Activated CD4-positive, alpha-beta T cell treated with anti-CD3 and anti-CD28 coated beads, Interleukin-2, Interleukin-4, amounts not matched to agents 100 ng/mL and 50 ng/mL, durations not matched to agents 16 hours and 8 hours (primary cell): ENCODE results near the gene DST.
A peak's percentile ranks its signal among the peaks of the same experiment; 100 is the strongest.
"Not testable (repeated sequence)": the region's sequence is repeated elsewhere in the genome, so short reads cannot be mapped to it uniquely, and the experiment has no call there.

Experiments used
- DNase-seq: peaks from one replicate; pipeline ENCODE4 v3.0.0-alpha.2; 2020; ENCODE audit warnings: low spot score

The DST gene

DNA sequence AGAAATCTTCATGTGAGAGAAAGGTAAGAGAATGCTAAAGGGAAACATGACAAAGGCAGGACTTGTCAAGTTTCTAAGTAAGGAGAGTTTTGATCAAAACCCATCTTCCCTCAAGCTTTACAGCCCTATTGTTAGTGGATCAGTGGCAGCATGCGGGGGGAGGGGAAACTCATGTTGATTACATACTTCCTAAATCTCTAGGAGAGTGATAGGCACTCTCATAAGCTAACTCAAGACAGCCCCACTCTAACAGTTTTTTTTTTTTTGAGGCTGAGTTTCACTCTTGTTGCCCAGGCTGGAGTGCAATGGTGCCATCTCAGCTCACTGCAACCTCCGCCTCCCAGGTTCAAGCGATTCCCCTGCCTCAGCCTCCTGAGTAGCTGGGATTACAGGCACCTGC lies 18.6 kb upstream of the DST start:
- not testable (repeated sequence) for DNase-seq

DNA sequence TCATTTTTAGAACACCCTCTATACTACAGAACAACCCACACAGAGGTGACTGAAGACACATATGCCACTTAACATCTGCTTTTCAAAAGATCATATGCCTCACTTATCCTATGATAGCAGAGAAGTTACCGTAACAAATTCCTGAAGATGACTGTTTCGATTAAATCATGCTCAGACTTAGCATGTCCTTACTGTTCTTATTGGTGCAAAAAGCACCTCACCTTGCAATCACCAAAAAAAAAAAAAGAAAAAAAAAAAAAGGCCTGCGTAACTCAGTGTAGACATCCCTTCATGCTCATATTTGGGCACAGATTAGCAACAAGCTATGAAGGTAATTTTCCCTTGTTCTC lies 17.7 kb upstream of the DST start:
- no peak for DNase-seq

DNA sequence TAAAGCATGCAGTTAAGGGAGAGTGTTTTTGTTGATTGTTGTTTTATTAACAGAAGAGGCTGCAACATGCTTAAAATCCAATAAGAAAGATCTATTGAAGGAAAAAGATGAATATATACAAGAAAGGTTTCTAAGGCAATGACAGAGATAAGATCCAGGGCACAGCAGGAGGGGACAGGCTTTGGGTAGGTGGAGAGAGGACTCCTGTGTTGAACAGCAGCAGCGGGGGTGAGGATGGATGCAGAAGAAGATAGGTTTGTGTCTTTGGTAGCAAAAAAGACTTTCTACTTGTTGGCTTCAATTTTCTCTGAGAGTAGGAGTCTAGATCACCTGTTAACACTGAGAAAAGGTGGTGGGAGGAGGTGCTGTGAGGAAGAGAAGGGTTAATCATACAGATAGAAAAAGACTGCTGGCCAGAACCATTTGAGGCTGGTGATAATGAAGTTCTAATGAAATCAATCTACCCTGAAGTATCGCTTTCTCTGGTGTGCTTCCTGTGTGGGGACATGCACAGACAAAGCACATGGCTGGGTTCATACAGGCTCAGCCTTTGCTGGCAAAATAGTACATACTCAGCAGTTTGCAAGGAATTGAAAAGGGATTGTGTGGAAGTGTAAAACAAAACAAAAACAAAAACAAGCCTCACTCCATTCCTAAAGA lies 17.2 kb upstream of the DST start:
- DNase-seq: no peak

DNA sequence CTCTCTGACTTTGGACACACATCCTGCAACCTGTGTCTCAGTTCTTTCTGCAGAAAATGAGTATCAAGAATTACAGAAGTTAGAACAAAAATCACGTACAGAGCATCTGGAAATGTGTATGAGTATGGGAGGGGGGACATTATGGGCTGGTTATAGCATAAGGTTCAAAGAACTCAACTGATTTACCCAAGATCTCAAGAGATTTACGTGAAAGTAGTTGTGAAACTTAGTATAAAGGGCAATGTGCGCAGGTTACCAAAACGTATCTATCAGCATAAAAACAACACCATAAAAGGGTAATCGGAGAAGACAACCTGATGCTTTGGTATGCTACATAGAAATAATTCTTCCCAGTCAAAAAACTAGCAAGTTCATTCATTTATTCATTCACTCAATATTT lies 15.6 kb upstream of the DST start:
- no peak for DNase-seq

DNA sequence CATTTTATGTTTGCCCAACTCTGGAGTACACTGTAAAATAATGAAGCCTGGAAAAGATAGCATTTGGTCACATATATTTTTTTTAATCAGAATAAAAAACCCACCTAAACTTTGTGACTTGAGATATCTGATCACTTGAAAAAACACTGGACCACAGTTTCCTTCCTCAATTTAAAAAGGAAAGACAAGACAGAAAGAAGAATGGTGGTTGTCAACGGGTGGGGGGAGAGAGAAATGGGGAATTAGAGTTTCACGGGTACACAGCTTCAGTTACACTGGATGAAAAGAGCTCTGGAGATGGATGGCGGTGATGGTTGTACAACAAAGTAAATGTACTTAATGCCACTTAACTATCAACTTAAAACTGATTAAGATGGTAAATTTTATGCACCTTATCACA lies 14.7 kb upstream of the DST start:
- DNase-seq: no peak

DNA sequence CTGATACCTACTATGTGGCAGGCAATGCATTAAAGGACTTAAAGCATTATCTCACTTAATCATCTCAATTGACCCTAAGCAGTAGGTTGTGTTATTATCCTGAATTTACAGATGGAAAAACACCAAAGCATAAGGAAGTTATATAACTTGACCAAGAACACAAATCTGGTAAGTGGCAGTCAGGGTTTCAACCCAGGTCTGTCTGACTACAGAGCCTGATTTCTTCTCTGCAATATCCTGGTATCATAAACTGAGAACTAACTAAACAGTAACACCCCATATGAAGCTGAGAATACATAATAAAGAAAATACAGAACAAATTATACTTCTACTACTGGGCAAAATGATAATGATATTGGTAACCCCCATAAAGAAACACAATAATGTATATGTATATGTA lies 13.8 kb upstream of the DST start:
- DNase-seq: no peak

DNA sequence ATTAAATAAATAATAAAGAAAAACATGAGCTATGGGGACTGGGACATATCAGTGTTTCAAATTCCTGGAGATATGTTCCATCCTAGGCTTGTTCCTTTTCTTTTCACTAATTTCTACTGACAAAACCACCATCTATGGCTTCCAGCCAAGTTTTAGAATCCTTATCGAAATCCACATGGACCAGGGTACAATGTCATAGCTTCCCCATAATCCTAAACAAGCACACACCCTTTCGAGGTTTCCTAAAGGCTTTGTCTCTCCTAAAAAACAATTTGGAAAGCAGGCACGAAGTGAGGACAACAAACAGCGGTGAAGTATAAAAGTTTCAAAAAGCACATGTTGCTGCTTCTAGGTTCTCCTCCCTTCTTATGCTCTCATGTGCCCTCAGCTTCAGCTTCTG lies 13.3 kb upstream of the DST start:
- no peak for DNase-seq

DNA sequence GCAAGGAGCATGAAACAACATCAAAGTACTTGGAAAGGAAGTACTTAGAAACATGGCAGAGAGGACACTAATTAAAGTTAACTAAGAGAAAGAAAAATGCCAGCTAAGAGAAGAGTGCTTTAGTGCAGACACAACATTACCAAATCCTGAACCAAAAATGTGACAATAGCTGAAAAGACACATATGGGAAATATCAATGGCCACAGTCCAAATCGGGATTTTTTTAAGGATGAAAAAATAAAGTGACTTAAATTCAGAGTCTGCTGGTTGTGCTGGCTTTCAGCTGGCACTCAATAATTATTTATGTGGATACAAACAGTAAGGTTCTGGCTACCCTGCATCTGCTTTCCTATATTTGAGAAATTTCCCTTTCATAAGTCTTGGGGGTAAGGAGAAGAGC lies 12.6 kb upstream of the DST start:
- DNase-seq: no peak

DNA sequence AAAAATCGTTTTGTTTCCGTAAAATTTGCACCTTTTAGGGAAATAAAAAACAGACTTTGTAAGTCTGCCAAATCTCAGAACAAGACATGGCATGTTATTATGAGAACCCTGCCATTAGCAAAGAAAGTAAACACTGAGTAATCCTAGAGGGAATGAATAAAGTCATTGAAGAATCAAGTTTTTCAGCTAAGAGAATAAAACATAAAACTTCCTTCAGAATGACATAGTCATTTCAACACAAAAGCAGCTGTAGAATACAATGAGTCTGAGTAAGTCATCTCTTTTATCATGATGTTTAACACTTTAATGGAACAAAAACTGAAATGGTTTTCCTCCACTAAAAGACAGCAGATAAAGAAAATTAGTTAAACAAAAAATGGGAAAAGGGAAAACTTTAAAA lies 10.3 kb upstream of the DST start:
- no peak for DNase-seq

DNA sequence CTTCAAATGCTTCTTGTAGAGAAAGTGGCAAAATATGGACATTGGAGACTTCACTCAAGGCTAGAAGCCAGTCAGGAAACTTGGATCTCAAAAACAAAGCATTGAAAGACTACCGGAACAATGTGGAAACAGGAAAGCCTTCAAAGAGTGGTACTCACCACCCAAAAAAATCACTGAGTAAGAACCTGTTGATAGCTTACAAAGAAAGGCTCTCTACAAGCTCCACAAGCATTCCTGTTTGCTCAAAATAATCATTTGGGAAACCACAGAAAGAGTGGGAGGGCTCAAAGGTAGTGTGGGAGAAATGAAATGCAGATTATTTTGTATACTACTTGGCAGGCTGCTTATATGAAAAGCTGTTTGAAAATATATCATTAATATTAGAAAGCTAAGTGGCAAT lies 9.5 kb upstream of the DST start:
- DNase-seq: no peak

DNA sequence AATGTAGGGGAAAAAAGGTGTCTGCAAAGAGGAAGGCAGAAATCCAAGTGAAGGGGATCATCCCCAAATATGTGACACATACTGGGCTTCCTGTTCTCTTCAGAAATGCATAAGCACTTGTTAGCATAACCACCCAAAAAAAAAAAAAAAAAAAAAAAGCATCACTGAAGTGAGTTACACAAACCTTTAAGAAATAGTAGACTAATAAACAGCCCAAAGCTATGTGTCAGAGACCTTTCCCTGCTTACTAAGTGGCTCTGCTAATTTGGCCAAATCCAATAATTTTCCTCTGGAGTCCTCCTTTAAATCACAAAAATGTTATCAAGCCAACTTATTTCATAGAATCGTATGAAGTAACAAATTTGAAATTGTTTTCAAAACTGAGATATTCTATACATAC lies 7.5 kb upstream of the DST start:
- no peak for DNase-seq

DNA sequence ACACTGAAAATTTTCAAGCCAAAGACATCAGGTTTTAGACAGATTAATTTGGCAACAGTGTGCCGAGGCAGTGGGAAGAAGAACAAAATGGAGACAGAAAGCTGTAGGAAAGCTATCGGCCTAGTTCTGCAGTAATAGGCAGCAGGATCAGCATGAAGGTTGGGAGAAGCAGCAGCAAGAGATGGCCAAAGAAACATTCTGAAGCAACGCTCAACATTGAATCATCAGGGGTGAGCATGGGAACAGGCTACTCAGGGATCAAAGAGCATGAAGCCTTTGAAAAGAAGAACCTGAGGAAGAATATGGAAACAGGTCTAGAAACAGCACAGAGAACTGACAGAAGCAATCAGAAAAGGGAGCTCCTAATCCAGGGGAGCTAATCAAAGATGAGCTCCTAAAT lies 7.1 kb upstream of the DST start:
- DNase-seq: no peak

DNA sequence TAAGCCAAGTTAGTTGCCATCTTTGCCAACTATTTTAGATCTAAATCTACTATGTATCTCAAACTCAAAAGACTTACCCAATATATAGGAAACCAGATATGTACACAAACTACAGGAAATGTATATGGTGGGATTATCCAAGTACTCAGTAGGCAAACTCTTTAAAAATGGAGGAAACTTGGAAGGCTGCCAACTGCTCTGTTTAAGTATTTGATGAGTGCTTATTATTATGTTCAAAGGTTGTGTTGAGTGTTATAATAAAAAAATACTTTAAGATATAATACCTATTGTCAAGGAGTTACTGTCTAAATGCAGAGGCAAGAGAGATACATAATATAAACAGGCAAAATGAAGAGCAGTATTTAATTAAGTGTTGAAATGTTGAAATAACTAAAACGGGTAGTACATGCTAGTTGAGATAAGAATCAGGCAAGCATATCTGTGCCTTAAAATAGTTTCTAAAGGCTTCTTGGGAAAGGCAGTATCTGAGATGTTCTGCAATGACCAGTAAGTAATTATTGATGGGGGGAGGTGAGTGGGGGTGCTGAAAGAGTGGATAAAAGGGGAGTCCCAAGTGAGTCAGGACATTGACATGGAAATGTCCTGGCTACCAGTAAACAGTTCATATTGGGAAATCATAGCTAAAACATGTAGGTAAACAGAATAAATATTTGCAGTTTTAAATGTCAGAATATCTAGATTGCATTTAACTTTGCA lies 6.5 kb upstream of the DST start:
- no peak for DNase-seq

DNA sequence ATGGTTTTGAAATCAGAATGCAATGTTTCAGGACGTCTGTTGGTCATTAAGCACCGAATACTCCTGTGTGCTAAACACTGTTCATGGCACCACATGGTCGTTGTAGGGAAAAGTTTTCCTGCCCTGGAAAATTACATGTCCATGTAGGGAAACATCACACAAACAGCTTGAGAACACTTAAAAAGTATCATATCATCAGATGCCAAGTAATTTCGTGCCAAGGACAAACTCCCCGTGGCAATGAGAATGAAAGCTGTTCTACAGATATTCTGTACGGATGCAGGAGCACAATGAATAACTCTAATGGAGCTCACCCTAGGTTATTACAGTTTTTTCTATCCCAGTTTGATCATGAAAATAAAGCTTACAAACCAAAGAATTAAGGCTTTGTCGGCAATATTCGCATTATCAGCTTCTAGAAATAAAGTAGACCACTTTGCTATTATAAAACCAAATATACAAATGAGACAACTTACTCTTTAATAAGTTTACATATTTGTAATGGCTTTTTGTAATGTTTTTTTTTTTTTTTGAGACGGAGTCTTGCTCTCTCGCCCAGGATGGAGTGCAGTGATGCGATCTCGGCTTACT lies 4.6 kb upstream of the DST start:
- DNase-seq: no peak

DNA sequence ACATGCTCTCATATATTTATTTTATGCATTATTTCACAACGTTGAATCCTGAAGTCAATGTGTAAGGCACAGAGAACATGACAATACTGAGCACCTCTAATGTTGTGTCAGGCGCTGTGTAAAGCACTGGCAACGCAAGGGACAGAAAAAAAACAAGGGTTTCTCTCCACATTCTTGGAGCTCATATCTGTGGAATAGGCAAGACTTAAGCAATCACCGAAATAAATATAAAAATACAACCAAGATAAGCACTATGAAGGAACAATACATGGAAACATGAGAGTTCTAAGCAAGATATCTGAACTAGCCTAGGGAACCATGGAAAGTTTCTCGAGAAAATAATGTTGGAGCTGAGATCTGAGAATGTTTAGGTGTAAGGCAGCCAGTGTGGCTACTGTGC lies 1.7 kb upstream of the DST start:
- DNase-seq: no peak

DNA sequence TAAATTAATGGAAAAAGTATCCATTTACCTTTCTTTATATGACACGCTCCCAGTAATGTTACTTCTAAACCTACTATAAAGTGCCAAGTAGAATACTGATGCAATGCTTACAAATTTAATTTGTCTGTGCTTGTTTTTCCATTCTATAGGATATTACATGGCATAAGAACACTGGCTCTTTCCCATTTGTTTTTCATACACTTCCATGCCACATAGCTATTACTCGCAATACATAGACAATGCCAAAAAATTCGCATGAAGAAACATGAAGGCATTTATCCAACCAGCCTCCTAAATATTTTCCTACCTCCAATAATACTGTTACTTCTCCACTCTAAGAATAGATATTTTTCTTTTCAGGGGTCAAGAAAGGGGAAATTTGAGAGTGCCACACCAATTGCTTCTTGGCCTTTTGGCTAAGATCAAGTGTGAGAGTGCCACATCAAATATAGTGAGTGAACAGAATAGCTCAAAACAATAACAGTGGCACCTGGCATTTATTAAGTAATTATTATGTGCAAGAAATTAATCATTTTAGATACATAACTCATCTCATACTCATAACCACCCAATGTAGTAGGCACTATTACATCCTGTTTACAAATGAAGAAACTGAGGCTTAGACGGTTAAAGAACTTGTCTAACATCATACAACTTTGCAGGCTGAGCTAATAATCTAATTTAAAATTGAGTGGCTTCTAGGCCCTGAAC lies 845 bp upstream of the DST start:
- DNase-seq: no peak

DNA sequence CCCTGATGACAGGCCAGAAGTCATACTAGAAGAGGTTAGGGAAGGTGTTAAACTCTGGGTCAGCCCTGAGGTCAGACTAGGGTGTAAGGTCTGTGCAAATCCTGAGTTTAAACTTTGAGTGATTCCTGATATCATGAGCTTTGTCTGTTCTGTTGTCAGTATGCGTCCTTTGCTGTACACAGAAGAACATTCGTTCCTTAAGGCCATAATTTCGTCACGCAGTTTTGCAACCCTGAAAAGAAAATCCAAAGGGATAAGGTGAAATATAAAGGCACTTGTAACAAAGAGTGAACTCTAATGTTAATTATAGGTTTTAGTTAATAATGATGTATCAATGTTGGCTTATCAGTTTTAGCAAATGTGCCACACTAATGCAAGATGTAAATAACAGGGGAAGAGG lies 2.3 kb downstream of the DST start:
- no peak for DNase-seq

DNA sequence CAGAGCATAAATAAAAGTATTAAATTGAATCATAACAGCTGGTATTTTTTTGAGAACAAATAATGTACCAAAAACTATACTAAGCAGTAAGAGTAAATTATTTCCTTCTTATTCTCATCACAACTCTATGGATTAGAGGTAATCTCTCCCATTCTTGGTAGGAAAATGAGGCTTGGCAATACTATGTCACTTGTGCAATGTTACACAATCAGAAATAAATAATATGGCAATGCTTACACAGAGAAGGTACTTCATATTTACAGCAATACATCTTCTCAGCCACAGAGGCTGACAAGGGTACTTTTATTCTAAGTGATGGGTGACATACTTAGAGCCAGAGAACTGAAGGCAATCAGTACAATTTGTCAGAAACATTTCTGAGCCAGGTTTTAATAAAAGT lies 3.9 kb downstream of the DST start:
- DNase-seq: no peak

DNA sequence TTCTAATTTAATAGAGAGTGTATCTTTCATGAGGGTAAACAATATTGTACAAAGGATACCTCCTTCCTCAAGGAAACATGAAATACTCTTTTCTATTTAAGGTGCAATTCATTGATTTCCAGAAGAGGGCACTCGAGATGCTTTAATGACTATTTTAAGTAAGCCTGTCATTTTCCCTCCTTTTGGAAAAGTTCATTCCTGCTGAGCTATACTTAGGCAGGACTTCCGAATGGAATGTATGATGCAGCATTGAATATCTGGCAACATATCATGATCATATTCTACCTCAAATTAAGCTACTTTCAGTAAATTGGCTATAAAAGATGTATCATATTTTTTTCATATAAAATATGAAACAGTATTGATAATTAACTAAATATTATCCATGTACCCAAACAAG lies 5.0 kb downstream of the DST start:
- peak; percentile 6 for DNase-seq

DNA sequence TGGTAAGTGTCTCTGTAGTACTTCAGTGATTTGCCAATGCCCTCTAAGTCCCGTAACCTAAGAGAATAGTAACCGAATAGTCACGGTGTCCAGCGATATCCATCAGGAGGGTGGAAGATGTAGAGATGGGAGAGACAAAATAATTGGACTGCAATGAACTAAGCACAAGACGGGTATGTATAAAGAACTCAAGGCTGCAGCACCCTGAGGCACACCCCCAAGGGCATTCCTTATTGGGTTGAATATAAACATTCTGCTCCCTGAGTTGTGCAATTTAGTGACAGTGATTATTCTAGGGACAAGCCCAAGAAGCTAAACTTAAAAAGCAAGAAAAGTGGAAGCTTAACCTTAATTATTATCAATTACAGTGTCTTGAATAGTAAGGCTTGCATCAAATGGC lies 14.6 kb downstream of the DST start:
- DNase-seq: no peak

DNA sequence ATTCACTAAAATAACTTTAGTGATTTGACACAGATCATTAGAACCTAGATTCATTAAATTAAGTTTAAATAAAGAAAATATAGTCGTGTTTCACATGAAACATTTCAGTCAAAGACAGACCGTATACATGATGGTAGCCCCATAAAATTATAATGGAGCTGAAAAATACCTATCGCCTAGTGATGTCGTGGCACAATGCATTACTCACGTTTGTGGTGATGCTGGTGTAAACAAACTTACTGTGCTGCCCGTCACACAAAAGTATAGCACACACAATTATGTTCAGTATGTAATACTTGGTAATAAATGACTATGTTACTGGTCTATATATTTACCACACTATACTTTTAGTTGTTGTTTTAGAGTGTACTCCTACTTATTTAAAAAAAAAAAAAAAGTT lies 17.3 kb downstream of the DST start:
- no peak for DNase-seq

DNA sequence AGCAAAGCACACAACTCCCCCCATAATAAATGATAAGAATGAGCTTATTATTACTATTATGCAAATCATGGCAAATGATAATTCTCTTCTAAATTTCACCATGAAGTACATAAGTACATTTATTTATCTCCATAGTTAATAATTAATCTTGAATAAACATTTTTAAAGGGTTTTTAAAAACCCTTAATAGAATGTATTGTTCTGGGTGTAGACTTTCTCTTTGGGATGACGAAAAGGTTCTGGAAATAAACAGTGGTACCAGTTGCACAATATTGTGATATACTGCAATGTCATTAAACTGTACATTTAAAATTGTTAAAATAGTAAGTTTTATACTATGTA lies 18.0 kb downstream of the DST start:
- DNase-seq: no peak

DNA sequence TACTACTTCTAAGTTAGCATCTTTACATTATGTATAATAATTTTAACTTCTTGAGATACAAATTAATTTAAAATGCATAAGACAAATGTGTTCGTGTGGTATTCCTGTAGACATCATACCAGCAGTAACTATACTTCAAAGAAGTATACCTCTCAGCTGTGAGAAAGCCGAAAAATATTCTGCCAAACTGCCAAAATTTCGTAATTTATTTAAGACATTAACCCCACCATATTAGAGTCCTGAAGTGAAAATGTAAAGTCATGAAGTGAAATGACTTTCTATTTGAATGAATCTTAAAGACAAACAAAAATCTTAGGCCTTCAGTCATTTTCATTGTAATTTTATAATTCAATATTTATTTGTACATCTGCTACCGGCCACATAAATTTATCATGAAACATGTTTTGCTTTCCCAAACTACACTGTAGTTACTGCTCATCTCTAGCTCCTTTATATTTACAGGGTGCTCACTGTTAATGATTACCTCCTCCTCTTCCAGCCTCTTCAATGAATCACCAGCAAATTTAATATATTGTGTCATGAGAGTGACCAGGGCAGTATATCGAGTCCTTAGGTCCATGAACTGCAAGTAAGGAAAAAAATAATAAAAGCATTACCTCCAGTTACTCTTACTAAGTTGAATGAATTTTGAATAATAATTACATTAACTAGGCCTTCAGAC lies 18.5 kb downstream of the DST start:
- DNase-seq: no peak
